HCT116 (cell line): ENCODE results near the gene RPL38. TPM values are rescaled to one million over a fixed set of nuclear protein-coding genes. Genes with fewer than 3 reads are reported as not detected.

Source experiments
- ATAC-seq: fragments of 200-7000 bp; cut with Tn5 transposase; 2 replicates; pipeline ENCODE4 v1.9.1; 2020; ENCODE audit warnings: mild to moderate bottlenecking, moderate library complexity
- BruUV-seq: library from RNA; stranded (reverse); fragments of 400-500 nt; replicated peaks from 2 replicates; lab custom pipeline; 2021; lab: Mats Ljungman, UMichigan
- CTCF ChIA-PET: fragments of 300-600 bp; sonication (Branson Sonifier 250); formaldehyde crosslinking; loops from one replicate; lab custom pipeline; 2021; ENCODE audit warnings: antibody characterized with exemption; lab: Charles Lee
- POLR2A ChIA-PET: fragments of 300-600, 350-600 bp; sonication (Branson Sonifier 250); formaldehyde crosslinking; loops from one replicate; lab custom pipeline; 2021; ENCODE audit warnings: antibody characterized with exemption; lab: Charles Lee
- RAD21 ChIA-PET, 2 experiments: fragments of 300-600 bp; sonication (Branson Sonifier 250); formaldehyde crosslinking; loops; one replicate each; lab custom pipeline; 2023; ENCODE audit warnings: low total read pairs in 2 of 2; ENCODE audit not compliant: uncharacterized antibody in 2 of 2, unreplicated experiment in 2 of 2, low non-redundant PET in 1 of 2; lab: Charles Lee
- DNase-seq: peaks from one replicate; pipeline ENCODE4 v3.0.0-alpha.2; 2010; ENCODE audit warnings: low read depth, low spot score
- H2AFZ ChIP-seq: fragments of 200-600 bp; shearing (Covaris generic), sonication (generic); 2 replicates; pipeline ENCODE4 v1.6.1; 2017; ENCODE audit warnings: low read depth, mixed run types, mixed read lengths, antibody characterized with exemption, low read length; ENCODE audit not compliant: poor library complexity, severe bottlenecking
- H3K27ac ChIP-seq: 2 replicates; pipeline ENCODE4 v1.5.1; 2012; ENCODE audit warnings: low read depth, low read length
- H3K27me3 ChIP-seq: fragments of 200-600 bp; sonication (generic); 2 replicates; pipeline ENCODE4 v1.6.1; 2016; ENCODE audit warnings: mixed run types, low read length, mixed read lengths; ENCODE audit not compliant: insufficient read depth
- H3K36me3 ChIP-seq, 2 experiments: fragments of 200-500 bp in 1 of 2; fragments of 200-600 bp in 1 of 2; sonication (Bioruptor generic) in 1 of 2; sonication (generic) in 1 of 2; 2 replicates each; pipeline versions ENCODE4 v1.5.1 to v1.6.1; 2014 to 2016; ENCODE audit warnings: low read length in 2 of 2, inconsistent platforms in 1 of 2, mixed read lengths in 1 of 2, mixed run types in 1 of 2; ENCODE audit not compliant: insufficient read depth in 2 of 2, control insufficient read depth in 1 of 2
- H3K4me1 ChIP-seq, 2 experiments: fragments of 200-600 bp in 1 of 2; sonication (generic) in 1 of 2; 2 replicates each; pipeline versions ENCODE4 v1.5.1 to v1.6.1; 2012 to 2017; ENCODE audit warnings: low read length in 2 of 2, inconsistent platforms in 1 of 2, mild to moderate bottlenecking in 1 of 2, mixed read lengths in 1 of 2, mixed run types in 1 of 2, moderate library complexity in 1 of 2; ENCODE audit not compliant: insufficient read depth in 2 of 2, control insufficient read depth in 1 of 2
- H3K4me2 ChIP-seq: fragments of 200-600 bp; sonication (generic); 2 replicates; pipeline ENCODE4 v1.6.1; 2017; ENCODE audit warnings: mixed run types, low read length, mixed read lengths
- H3K4me3 ChIP-seq, 2 experiments: fragments of 200-600 bp in 1 of 2; sonication (generic) in 1 of 2; replicated peaks in 1 of 2; 2 replicates each; pipeline ENCODE4 v1.5.1; 2011 to 2016; ENCODE audit warnings: low read length in 2 of 2, control low read depth in 1 of 2, low read depth in 1 of 2, mild to moderate bottlenecking in 1 of 2, mixed read lengths in 1 of 2, mixed run types in 1 of 2
- H3K79me2 ChIP-seq: fragments of 200-600 bp; sonication (generic); 2 replicates; pipeline ENCODE4 v1.6.1; 2017; ENCODE audit warnings: mild to moderate bottlenecking, mixed run types, low read length, moderate library complexity, mixed read lengths; ENCODE audit not compliant: insufficient read depth
- H3K9ac ChIP-seq: fragments of 200-600 bp; sonication (generic); 2 replicates; pipeline ENCODE4 v1.6.1; 2016; ENCODE audit warnings: low read length, mixed read lengths
- H3K9me2 ChIP-seq: fragments of 200-600 bp; sonication (generic), shearing (Covaris generic); 2 replicates; pipeline ENCODE4 v1.6.1; 2017; ENCODE audit warnings: mixed run types, mild to moderate bottlenecking, moderate library complexity; ENCODE audit not compliant: insufficient read depth
- H3K9me3 ChIP-seq, 2 experiments: fragments of 200-500 bp in 1 of 2; fragments of 200-600 bp in 1 of 2; sonication (Bioruptor generic) in 1 of 2; sonication (generic) in 1 of 2; 2 replicates each; pipeline ENCODE4 v1.6.1; 2014 to 2017; ENCODE audit warnings: low read length in 2 of 2, mixed read lengths in 2 of 2, inconsistent platforms in 1 of 2, low read depth in 1 of 2, mild to moderate bottlenecking in 1 of 2, mixed run types in 1 of 2, moderate library complexity in 1 of 2; ENCODE audit not compliant: control insufficient read depth in 1 of 2, insufficient read depth in 1 of 2
- H4K20me1 ChIP-seq: fragments of 200-600 bp; sonication (generic), shearing (Covaris generic); 2 replicates; pipeline ENCODE4 v1.6.1; 2017; ENCODE audit warnings: mixed run types, mild to moderate bottlenecking, moderate library complexity; ENCODE audit not compliant: insufficient read depth
- CBX3 ChIP-seq: IDR thresholded peaks from 2 replicates; pipeline ENCODE4 v1.6.1; 2012; ENCODE audit warnings: low read depth
- CEBPB ChIP-seq: IDR thresholded peaks from 2 replicates; pipeline ENCODE4 v1.6.1; 2012; ENCODE audit warnings: low read depth
- EGR1 ChIP-seq: IDR thresholded peaks from 2 replicates; pipeline ENCODE4 v1.6.1; 2012; ENCODE audit warnings: low read depth
- ELF1 ChIP-seq: IDR thresholded peaks from 2 replicates; pipeline ENCODE4 v1.6.1; 2012; ENCODE audit warnings: low read depth, borderline replicate concordance
- FOSL1 ChIP-seq: IDR thresholded peaks from 2 replicates; pipeline ENCODE4 v1.6.1; 2012; ENCODE audit warnings: low read depth
- JUND ChIP-seq: IDR thresholded peaks from 2 replicates; pipeline ENCODE4 v1.6.1; 2012
- POLR2A ChIP-seq: IDR thresholded peaks from 2 replicates; pipeline ENCODE4 v1.7.0; 2011; ENCODE audit warnings: borderline replicate concordance; ENCODE audit not compliant: insufficient read depth, insufficient read length; ENCODE audit errors: extremely low read depth
- POLR2AphosphoS5 ChIP-seq: IDR thresholded peaks from 2 replicates; pipeline ENCODE4 v1.6.1; 2011; ENCODE audit warnings: mild to moderate bottlenecking, low read depth, low read length, moderate library complexity
- RAD21 ChIP-seq: IDR thresholded peaks from 2 replicates; pipeline ENCODE4 v1.6.1; 2012; ENCODE audit warnings: low read depth, mild to moderate bottlenecking
- SIN3A ChIP-seq: IDR thresholded peaks from 2 replicates; pipeline ENCODE4 v1.6.1; 2012; ENCODE audit warnings: low read depth
- SP1 ChIP-seq: IDR thresholded peaks from 2 replicates; pipeline ENCODE4 v1.6.1; 2012; ENCODE audit warnings: low read depth
- SRF ChIP-seq: IDR thresholded peaks from 2 replicates; pipeline ENCODE4 v1.6.1; 2012; ENCODE audit warnings: low read depth
- TCF7L2 ChIP-seq: IDR thresholded peaks from 2 replicates; pipeline ENCODE4 v1.7.0; 2011; ENCODE audit warnings: borderline replicate concordance, inconsistent platforms; ENCODE audit not compliant: insufficient read depth, insufficient read length; ENCODE audit errors: extremely low read depth
- YY1 ChIP-seq: IDR thresholded peaks from 2 replicates; pipeline ENCODE4 v1.6.1; 2011; ENCODE audit warnings: low read length, low read depth, moderate library complexity, mild to moderate bottlenecking; ENCODE audit not compliant: insufficient replicate concordance; ENCODE audit errors: extremely low read depth
- ZBTB33 ChIP-seq: IDR thresholded peaks from 2 replicates; pipeline ENCODE4 v1.6.1; 2011; ENCODE audit warnings: mild to moderate bottlenecking, low read length, moderate library complexity; ENCODE audit not compliant: insufficient replicate concordance; ENCODE audit errors: extremely low read depth
- ZFX ChIP-seq: fragments of 450-650 bp; IDR thresholded peaks from 2 replicates; pipeline ENCODE4 v1.6.1; 2017
- intact Hi-C: fragments of 100-400 bp; cut with micrococcal nuclease; formaldehyde crosslinking; loops from 2 replicates; pipeline ENCODE4 v1.10.0; 2022
- total RNA-seq: library from RNA; stranded (reverse); gene quantifications from one replicate; pipeline ENCODE4 v1.2.1, GENCODE V29; 2021; ENCODE audit not compliant: unreplicated experiment

Gene RPL38
- total RNA-seq, 1 experiment from 2014 or later: 1,628 TPM

- TF ChIP-seq SRF: no peak
- TF ChIP-seq SP1: no peak
- TF ChIP-seq EGR1: no peak
Measured at GRCh38 chr17:74231928-74232907, 28.7 kb downstream of the RPL38 start (continued).

- no peaks in the 10 kb centered on the region for H3K9me2 ChIP-seq
- no peak overlapping the region for H3K4me2 ChIP-seq
- no peaks in the 10 kb centered on the region for H3K79me2 ChIP-seq
- ChIA-PET CTCF (no interaction called here), RAD21 (no interaction called here), POLR2A (no interaction called here)
- no peak overlapping the region for H2AFZ ChIP-seq
- no peaks in the 10 kb centered on the region for H3K9me3 ChIP-seq
- peak; percentile 5; the same call in 1 of the 2 replicates for TF ChIP-seq ZFX
- TF ChIP-seq SRF: no peak
- no peak for TF ChIP-seq CBX3
- ATAC-seq: no peak
- no peaks in the 10 kb centered on the region for H4K20me1 ChIP-seq
- no peaks in the 10 kb centered on the region for H3K4me1 ChIP-seq
- H3K36me3 ChIP-seq: peaks cover 0 to 4% of the 10 kb centered on the region in 2 experiments; a peak in 1 of 4 replicates
- H3K9ac ChIP-seq: no peak overlapping the region
- no TSS peak for BruUV-seq
- H3K27ac ChIP-seq: no peak overlapping the region
- intact Hi-C loops: no loop called here
- DNase-seq: no peak
- no peaks in the 10 kb centered on the region for H3K27me3 ChIP-seq
- H3K4me3 ChIP-seq: no peak overlapping the region
Measured at GRCh38 chr17:74233937-74234336, 30.5 kb downstream of the RPL38 start.

GRCh38 chr17:74234486-74234885 lies 31.0 kb downstream of the RPL38 start:
- ChIA-PET CTCF (no interaction called here), RAD21 (no interaction called here), POLR2A (no interaction called here)
- BruUV-seq: no TSS peak
- H3K4me3 ChIP-seq: no peak overlapping the region
- H3K9me2 ChIP-seq: no peaks in the 10 kb centered on the region
- H3K9ac ChIP-seq: no peak overlapping the region
- no peaks in the 10 kb centered on the region for H3K9me3 ChIP-seq
- intact Hi-C loops: no loop called here
- H2AFZ ChIP-seq: no peak overlapping the region
- no peaks in the 10 kb centered on the region for H3K79me2 ChIP-seq
- no peak for ATAC-seq
- peaks cover 0 to 4% of the 10 kb centered on the region in 2 experiments; a peak in 1 of 4 replicates for H3K36me3 ChIP-seq
- no peaks in the 10 kb centered on the region for H3K4me1 ChIP-seq
- no peak overlapping the region for H3K27ac ChIP-seq
- no peaks in the 10 kb centered on the region for H3K27me3 ChIP-seq
- H4K20me1 ChIP-seq: no peaks in the 10 kb centered on the region
- DNase-seq: no peak
- H3K4me2 ChIP-seq: no peak overlapping the region
- TF ChIP-seq ELF1: no peak
- no peak for TF ChIP-seq TCF7L2
- TF ChIP-seq JUND: no peak
- TF ChIP-seq YY1: no peak
- no peak for TF ChIP-seq POLR2A
- no peak for TF ChIP-seq RAD21
- no peak for TF ChIP-seq CEBPB
- no peak for TF ChIP-seq SRF
- no peak for TF ChIP-seq ZBTB33
- TF ChIP-seq FOSL1: no peak
- TF ChIP-seq POLR2AphosphoS5: no peak
- no peak for TF ChIP-seq SIN3A
- TF ChIP-seq ZFX: no peak
- no peak for TF ChIP-seq CBX3
